Keratinocyte (primary cell): Measurements from ENCODE around the gene CXCL10.

Source experiments
- CTCF ChIP-seq, 3 experiments: IDR thresholded peaks in 1 of 3; conservative IDR thresholded peaks in 1 of 3; optimal IDR thresholded peaks in 1 of 3; 2 replicates in 2 of 3; 3 replicates in 1 of 3; pipeline versions ENCODE3 to v1.5.1; 2011; ENCODE audit warnings: low read length in 3 of 3, mild to moderate bottlenecking in 3 of 3, moderate library complexity in 2 of 3, control low read depth in 1 of 3, inconsistent platforms in 1 of 3; ENCODE audit not compliant: insufficient read depth in 2 of 3; ENCODE audit errors: extremely low read depth in 1 of 3
- EZH2 ChIP-seq: IDR thresholded peaks from one replicate; pipeline ENCODE4 v1.6.1; 2012; ENCODE audit warnings: inconsistent platforms, mild to moderate bottlenecking, low read length, moderate library complexity

GRCh38 chr4:75989846-75990528 lies 33.3 kb downstream of the CXCL10 start:
- no peak for TF ChIP-seq CTCF (optimal IDR thresholded peaks at IDR 0.05 in 1 of 3, IDR thresholded peaks at IDR 0.05 in 1 of 3, conservative IDR thresholded peaks at IDR 0.05 in 1 of 3; ENCODE audit: extremely low read depth in 1 of 3, insufficient read depth in 2 of 3, low read length in 3 of 3)
- no peak for TF ChIP-seq EZH2
